ENCODE data around the gene TM4SF20. TPM values are rescaled to one million over a fixed set of nuclear protein-coding genes. Genes with fewer than 3 reads are reported as not detected.

The TM4SF20 gene
- total and polyA plus RNA-seq, 10 of the 15 experiments (the other 5 are each of a cell fraction or from before 2014, with no cell fraction given): 0.04 to 0.07 TPM; not detected in 8

- ChIA-PET POLR2A (interaction anchor here (1.0 kb wide), 1 partner anchor 62 kb away, joined by 3 read pairs; no protein-coding TSS in a partner anchor), SMC1A (ENCODE audit: uncharacterized antibody, unreplicated experiment) (interaction anchor here (0.6 to 4.2 kb wide), 9 partner anchors 8 to 248 kb away, joined by 3 to 14 read pairs (median 3); partner anchors contain the start of gene AGFG1), CTCF (interaction anchor here (0.5 to 1.5 kb wide), 6 partner anchors 17 to 363 kb away, joined by 3 to 5 read pairs (median 3); no protein-coding TSS in a partner anchor), RAD21 (ENCODE audit: unreplicated experiment) (interaction anchor here (0.7 to 1.2 kb wide), 2 partner anchors 8 to 363 kb away, joined by 3 to 4 read pairs; no protein-coding TSS in a partner anchor)
- no peak overlapping the region for H3K4me2 ChIP-seq (ENCODE audit: control insufficient read depth, insufficient read depth)
- no peaks in the 10 kb centered on the region for H4K20me1 ChIP-seq (ENCODE audit: control insufficient read depth, insufficient read depth)
- no peak overlapping the region for H3K9ac ChIP-seq (ENCODE audit: control insufficient read depth, insufficient read depth, low read length)
- FAIRE-seq (no peak), ATAC-seq (no peak), DNase-seq (ENCODE audit: low read depth, low spot score) (no peak)
- H3K36me3 ChIP-seq (ENCODE audit: control insufficient read depth in 2 of 2, insufficient read depth in 2 of 2, low read length in 1 of 2): no peaks in the 10 kb centered on the region
- H3K27ac ChIP-seq (ENCODE audit: control insufficient read depth, insufficient read depth): no peak overlapping the region
- H3K27me3 ChIP-seq (replicated peaks in 1 of 2; ENCODE audit: control insufficient read depth in 2 of 2, insufficient read depth in 2 of 2, low read length in 1 of 2): no peaks in the 10 kb centered on the region
- in situ Hi-C loops (cut with MboI): loop anchor here (10.0 kb wide), 1 partner anchor 362 kb away; no protein-coding TSS in a partner anchor
- no peaks in the 10 kb centered on the region for H3K79me2 ChIP-seq (ENCODE audit: control insufficient read depth, insufficient read depth, low read length)
- no TSS peak for BruUV-seq (replicated peaks)
- intact Hi-C loops (cut with micrococcal nuclease; ENCODE audit: unreplicated experiment): loop anchor here (10.0 kb wide), 2 partner anchors 268 to 452 kb away; no protein-coding TSS in a partner anchor
- H3K9me3 ChIP-seq (replicated peaks; ENCODE audit: control insufficient read depth, insufficient read depth, low read length): no peaks in the 10 kb centered on the region
- TF ChIP-seq ZNF217 (IDR thresholded peaks at IDR 0.05) (no peak), BMI1 (IDR thresholded peaks at IDR 0.05; ENCODE audit: borderline replicate concordance) (no peak), EED (IDR thresholded peaks at IDR 0.05; ENCODE audit: low read depth) (no peak), CHD4 (IDR thresholded peaks at IDR 0.05) (no peak), SMARCA5 (IDR thresholded peaks at IDR 0.05) (no peak), ZNF384 (IDR thresholded peaks at IDR 0.05; ENCODE audit: borderline replicate concordance, low read depth, low read length) (no peak), NFYA (IDR thresholded peaks at IDR 0.05; ENCODE audit: borderline replicate concordance, low read depth, low read length) (no peak), ATF7 (IDR thresholded peaks at IDR 0.05; ENCODE audit: low read depth) (no peak)
- TF ChIP-seq, protein P1, sequence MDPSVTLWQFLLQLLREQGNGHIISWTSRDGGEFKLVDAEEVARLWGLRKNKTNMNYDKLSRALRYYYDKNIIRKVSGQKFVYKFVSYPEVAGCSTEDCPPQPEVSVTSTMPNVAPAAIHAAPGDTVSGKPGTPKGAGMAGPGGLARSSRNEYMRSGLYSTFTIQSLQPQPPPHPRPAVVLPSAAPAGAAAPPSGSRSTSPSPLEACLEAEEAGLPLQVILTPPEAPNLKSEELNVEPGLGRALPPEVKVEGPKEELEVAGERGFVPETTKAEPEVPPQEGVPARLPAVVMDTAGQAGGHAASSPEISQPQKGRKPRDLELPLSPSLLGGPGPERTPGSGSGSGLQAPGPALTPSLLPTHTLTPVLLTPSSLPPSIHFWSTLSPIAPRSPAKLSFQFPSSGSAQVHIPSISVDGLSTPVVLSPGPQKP (IDR thresholded peaks at IDR 0.05; ENCODE audit: low read depth, low read length): no peak
- no peak overlapping the region for H2AFZ ChIP-seq (ENCODE audit: control insufficient read depth, low read depth, low read length)
- no peak overlapping the region for H3K4me3 ChIP-seq
- H3K4me1 ChIP-seq (ENCODE audit: control insufficient read depth, insufficient read depth, low read length): peaks cover 6% of the 10 kb centered on the region
Measured at GRCh38 chr2:227402321-227402720, 23.2 kb upstream of the TM4SF20 start.

Measured in GM12878 (cell line).